OCI-LY3 (cell line): ENCODE data around the gene PLPPR1.

Experiments
- H2AFZ ChIP-seq: fragments of 200-600, 300-600 bp; shearing (Covaris generic); 2 replicates; pipeline ENCODE4 v1.6.0; 2014; ENCODE audit warnings: antibody characterized with exemption, low read depth, low read length
- H3K27ac ChIP-seq: fragments of 200-600, 300-600 bp; sonication (generic); 2 replicates; pipeline ENCODE4 v1.5.1; 2014; ENCODE audit warnings: mild to moderate bottlenecking, low read length, moderate library complexity, mixed read lengths
- H3K27me3 ChIP-seq: fragments of 200-600, 300-600 bp; sonication (generic); 2 replicates; pipeline ENCODE4 v1.6.1; 2014; ENCODE audit warnings: low read depth, low read length, mixed read lengths
- H3K36me3 ChIP-seq: fragments of 200-600, 300-600 bp; sonication (generic); replicated peaks from 2 replicates; pipeline ENCODE3; 2014; ENCODE audit warnings: low read depth, low read length, mixed read lengths
- H3K4me1 ChIP-seq: fragments of 300-600, 200-600 bp; sonication (generic); 2 replicates; pipeline ENCODE4 v1.6.1; 2014; ENCODE audit warnings: low read length, mixed read lengths
- H3K4me2 ChIP-seq: fragments of 200-600, 300-600 bp; sonication (generic); 2 replicates; pipeline ENCODE4 v1.6.1; 2014; ENCODE audit warnings: low read length, mixed read lengths
- H3K4me3 ChIP-seq: fragments of 300-600, 200-600 bp; sonication (generic); 2 replicates; pipeline ENCODE4 v1.5.1; 2014; ENCODE audit warnings: antibody characterized with exemption, mild to moderate bottlenecking, low read length, moderate library complexity
- H3K79me2 ChIP-seq: fragments of 300-600, 200-600 bp; shearing (Covaris generic); 2 replicates; pipeline ENCODE4 v1.6.1; 2014; ENCODE audit warnings: mild to moderate bottlenecking, low read length, mixed read lengths
- H3K9ac ChIP-seq: fragments of 300-600, 200-600 bp; shearing (Covaris generic); 2 replicates; pipeline ENCODE4 v1.6.0; 2014; ENCODE audit warnings: mild to moderate bottlenecking, low read length, moderate library complexity
- H3K9me3 ChIP-seq: fragments of 200-600, 300-600 bp; shearing (Covaris generic); 2 replicates; pipeline ENCODE4 v1.6.1; 2014; ENCODE audit warnings: low read length, mixed read lengths; ENCODE audit not compliant: insufficient read depth
- H4K20me1 ChIP-seq: fragments of 200-600, 300-600 bp; sonication (generic); 2 replicates; pipeline ENCODE4 v1.6.1; 2016; ENCODE audit warnings: low read length, mixed read lengths; ENCODE audit not compliant: insufficient read depth
- EZH2phosphoT487 ChIP-seq: fragments of 200-600 bp; shearing (Covaris generic); IDR thresholded peaks from 2 replicates; pipeline ENCODE4 v1.6.1; 2018; ENCODE audit warnings: antibody characterized with exemption, mixed run types, low read depth
- TF ChIP-seq, protein P1 (sequence below): fragments of 200-600, 300-600 bp; sonication (generic); IDR thresholded peaks from 2 replicates; pipeline ENCODE4 v1.5.1; 2014; ENCODE audit warnings: antibody characterized with exemption, low read length, low read depth

PLPPR1 gene

DNA sequence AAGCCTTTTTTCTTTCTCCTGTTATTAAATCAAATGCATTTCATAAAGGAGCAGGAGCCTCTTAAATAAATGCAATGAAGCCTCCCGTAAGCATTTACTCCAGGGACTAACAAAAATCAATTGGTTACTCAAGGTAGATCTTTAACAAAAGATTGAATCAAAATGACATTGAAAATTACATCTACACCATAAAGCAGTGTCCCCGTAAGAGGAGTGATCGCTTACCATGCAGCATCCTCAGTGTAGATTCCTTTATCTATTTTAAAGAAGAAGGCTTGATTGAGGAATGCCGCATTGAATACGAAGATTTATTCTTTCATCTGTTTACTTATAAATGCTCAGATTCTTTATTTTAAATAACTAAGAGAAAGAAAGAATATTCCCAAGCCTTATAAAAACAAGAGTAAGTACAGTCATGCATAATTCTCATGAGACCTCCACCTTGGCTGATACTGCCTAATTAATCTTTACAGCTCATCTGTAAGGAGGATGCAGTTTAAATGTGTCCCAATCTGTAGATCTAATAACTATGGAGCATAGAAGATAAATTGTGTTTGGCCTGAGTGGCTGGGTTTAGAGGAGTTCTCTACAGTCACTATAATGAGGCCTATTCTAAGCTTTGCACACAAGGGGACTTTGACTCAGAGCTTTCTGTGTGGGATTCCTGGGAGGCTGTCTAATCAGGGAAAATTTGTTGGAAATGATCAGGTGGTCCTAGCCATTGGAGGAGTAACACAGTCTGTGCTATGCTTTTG, 55.1 kb downstream of the PLPPR1 start:
- no peaks in the 10 kb centered on the region for H3K79me2 ChIP-seq
- H3K9ac ChIP-seq: no peak overlapping the region
- no peak overlapping the region for H3K27ac ChIP-seq
- H3K9me3 ChIP-seq: no peaks in the 10 kb centered on the region
- H3K36me3 ChIP-seq: no peaks in the 10 kb centered on the region
- H3K4me1 ChIP-seq: no peaks in the 10 kb centered on the region
- H3K27me3 ChIP-seq: no peaks in the 10 kb centered on the region
- H2AFZ ChIP-seq: no peak overlapping the region
- no peak overlapping the region for H3K4me2 ChIP-seq
- no peak overlapping the region for H3K4me3 ChIP-seq
- no peaks in the 10 kb centered on the region for H4K20me1 ChIP-seq
- no peak for TF ChIP-seq EZH2phosphoT487

DNA sequence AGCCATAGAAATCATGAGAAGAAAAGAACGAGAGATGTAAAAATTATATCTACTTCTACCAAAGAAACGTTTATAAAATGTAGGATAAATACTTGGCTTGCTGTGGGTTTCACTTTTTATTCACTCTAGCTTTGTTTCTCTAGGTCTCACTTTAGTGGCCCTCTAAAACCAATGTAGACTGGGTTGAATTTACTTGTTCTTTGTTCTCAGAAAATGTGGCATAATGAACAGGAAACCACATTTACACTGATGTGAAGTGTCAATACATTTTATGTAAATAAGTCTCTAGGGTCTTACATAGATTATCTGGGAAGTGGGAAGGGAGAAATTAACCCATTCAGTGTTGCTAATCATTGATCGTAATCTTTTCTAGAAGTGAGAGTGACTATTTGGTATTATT, 58.9 kb downstream of the PLPPR1 start:
- no peaks in the 10 kb centered on the region for H3K9me3 ChIP-seq
- H3K27ac ChIP-seq: no peak overlapping the region
- H3K4me3 ChIP-seq: no peak overlapping the region
- H4K20me1 ChIP-seq: no peaks in the 10 kb centered on the region
- no peaks in the 10 kb centered on the region for H3K4me1 ChIP-seq
- no peak overlapping the region for H2AFZ ChIP-seq
- H3K79me2 ChIP-seq: no peaks in the 10 kb centered on the region
- no peak overlapping the region for H3K4me2 ChIP-seq
- TF ChIP-seq EZH2phosphoT487: no peak
- TF ChIP-seq, protein P1, sequence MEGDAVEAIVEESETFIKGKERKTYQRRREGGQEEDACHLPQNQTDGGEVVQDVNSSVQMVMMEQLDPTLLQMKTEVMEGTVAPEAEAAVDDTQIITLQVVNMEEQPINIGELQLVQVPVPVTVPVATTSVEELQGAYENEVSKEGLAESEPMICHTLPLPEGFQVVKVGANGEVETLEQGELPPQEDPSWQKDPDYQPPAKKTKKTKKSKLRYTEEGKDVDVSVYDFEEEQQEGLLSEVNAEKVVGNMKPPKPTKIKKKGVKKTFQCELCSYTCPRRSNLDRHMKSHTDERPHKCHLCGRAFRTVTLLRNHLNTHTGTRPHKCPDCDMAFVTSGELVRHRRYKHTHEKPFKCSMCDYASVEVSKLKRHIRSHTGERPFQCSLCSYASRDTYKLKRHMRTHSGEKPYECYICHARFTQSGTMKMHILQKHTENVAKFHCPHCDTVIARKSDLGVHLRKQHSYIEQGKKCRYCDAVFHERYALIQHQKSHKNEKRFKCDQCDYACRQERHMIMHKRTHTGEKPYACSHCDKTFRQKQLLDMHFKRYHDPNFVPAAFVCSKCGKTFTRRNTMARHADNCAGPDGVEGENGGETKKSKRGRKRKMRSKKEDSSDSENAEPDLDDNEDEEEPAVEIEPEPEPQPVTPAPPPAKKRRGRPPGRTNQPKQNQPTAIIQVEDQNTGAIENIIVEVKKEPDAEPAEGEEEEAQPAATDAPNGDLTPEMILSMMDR: no peak
- H3K27me3 ChIP-seq: no peaks in the 10 kb centered on the region
- H3K9ac ChIP-seq: no peak overlapping the region
- no peaks in the 10 kb centered on the region for H3K36me3 ChIP-seq

DNA sequence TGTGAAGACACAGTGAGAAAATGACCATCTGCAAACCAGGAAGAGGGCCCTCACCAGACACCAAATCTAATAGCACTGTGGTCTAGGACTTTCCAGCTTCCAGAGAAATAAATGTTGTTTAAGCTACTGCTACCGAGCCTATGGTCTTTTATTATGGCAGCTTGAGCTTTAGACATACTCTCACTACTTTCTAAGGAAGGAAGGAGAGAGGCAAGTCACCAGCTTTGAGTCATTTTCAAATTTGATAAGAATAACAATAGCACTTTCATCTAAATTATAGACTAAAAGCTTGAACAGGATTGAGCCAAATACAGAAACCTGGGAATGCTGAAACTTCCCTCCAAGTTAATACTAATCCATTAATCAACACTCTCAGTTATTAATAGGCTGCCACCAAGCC, 64.4 kb downstream of the PLPPR1 start:
- H3K4me2 ChIP-seq: no peak overlapping the region
- no peaks in the 10 kb centered on the region for H3K4me1 ChIP-seq
- H3K27ac ChIP-seq: no peak overlapping the region
- H3K36me3 ChIP-seq: no peaks in the 10 kb centered on the region
- TF ChIP-seq EZH2phosphoT487: no peak
- TF ChIP-seq, protein P1: no peak
- H4K20me1 ChIP-seq: no peaks in the 10 kb centered on the region
- H2AFZ ChIP-seq: no peak overlapping the region
- H3K79me2 ChIP-seq: no peaks in the 10 kb centered on the region
- H3K9ac ChIP-seq: no peak overlapping the region
- H3K4me3 ChIP-seq: no peak overlapping the region
- H3K9me3 ChIP-seq: no peaks in the 10 kb centered on the region
- no peaks in the 10 kb centered on the region for H3K27me3 ChIP-seq

DNA sequence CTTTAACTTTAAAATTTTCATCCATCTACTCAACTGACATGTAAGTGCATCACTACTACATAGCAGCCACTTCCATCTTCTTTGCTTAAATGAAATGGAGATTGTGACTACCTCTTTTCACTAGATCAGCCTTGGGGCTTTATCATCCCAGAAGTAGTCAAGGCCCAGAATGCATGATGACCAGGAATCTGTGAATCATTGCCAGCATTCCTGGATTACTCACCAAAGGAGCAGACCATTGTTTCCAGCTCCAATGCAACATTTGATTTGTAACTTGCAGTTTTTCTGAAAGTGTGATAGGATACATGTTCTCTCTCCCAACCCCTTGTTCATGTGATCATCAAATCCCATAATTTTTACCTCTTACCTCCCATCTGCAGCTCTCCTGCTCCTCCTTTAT, 65.1 kb downstream of the PLPPR1 start:
- H4K20me1 ChIP-seq: no peaks in the 10 kb centered on the region
- no peak overlapping the region for H3K4me3 ChIP-seq
- H3K36me3 ChIP-seq: no peaks in the 10 kb centered on the region
- no peaks in the 10 kb centered on the region for H3K9me3 ChIP-seq
- H3K27me3 ChIP-seq: no peaks in the 10 kb centered on the region
- no peaks in the 10 kb centered on the region for H3K4me1 ChIP-seq
- H3K9ac ChIP-seq: no peak overlapping the region
- H3K27ac ChIP-seq: no peak overlapping the region
- H2AFZ ChIP-seq: no peak overlapping the region
- H3K79me2 ChIP-seq: no peaks in the 10 kb centered on the region
- no peak overlapping the region for H3K4me2 ChIP-seq
- no peak for TF ChIP-seq EZH2phosphoT487

DNA sequence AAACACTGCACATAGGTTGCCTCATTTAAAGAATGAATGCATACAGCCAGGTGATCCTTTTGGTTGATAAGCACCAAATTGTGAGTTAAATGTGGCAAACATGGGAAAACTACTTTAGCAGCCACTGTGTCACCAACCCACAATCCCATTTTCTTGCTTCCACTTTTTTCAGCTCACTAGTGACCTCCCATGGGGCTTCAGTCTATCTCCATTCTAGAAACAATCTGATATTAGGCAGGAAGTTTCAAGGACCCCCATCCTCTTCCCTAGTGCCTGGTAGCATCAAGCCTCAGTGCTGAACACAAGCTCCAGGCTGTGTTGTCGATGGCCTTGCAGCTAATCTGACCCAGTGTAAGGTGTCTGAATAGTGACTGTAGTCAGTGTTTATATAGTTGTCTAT, 66.2 kb downstream of the PLPPR1 start:
- no peak overlapping the region for H2AFZ ChIP-seq
- H3K27ac ChIP-seq: no peak overlapping the region
- H3K4me2 ChIP-seq: no peak overlapping the region
- H3K27me3 ChIP-seq: no peaks in the 10 kb centered on the region
- H4K20me1 ChIP-seq: no peaks in the 10 kb centered on the region
- H3K9me3 ChIP-seq: no peaks in the 10 kb centered on the region
- TF ChIP-seq, protein P1: no peak
- no peak for TF ChIP-seq EZH2phosphoT487
- H3K9ac ChIP-seq: no peak overlapping the region
- H3K4me3 ChIP-seq: no peak overlapping the region
- H3K4me1 ChIP-seq: no peaks in the 10 kb centered on the region
- no peaks in the 10 kb centered on the region for H3K36me3 ChIP-seq
- no peaks in the 10 kb centered on the region for H3K79me2 ChIP-seq
